NCI-H2196 (cell line): ENCODE results near the gene TMEM63C.
"Not testable (repeated sequence)": the region's sequence is repeated elsewhere in the genome, so short reads cannot be mapped to it uniquely, and the experiment has no call there.

ENCODE experiments used
- DNase-seq: peaks from one replicate; lab custom pipeline; 2025; ENCODE audit not compliant: unreplicated experiment; lab: John Stamatoyannopoulos, UW

The TMEM63C gene

GRCh38 chr14:77153802-77154201 is 27.8 kb upstream of the TMEM63C start:
- no peak for DNase-seq

GRCh38 chr14:77154421-77154820 is 27.2 kb upstream of the TMEM63C start:
- DNase-seq = no peak

DNA sequence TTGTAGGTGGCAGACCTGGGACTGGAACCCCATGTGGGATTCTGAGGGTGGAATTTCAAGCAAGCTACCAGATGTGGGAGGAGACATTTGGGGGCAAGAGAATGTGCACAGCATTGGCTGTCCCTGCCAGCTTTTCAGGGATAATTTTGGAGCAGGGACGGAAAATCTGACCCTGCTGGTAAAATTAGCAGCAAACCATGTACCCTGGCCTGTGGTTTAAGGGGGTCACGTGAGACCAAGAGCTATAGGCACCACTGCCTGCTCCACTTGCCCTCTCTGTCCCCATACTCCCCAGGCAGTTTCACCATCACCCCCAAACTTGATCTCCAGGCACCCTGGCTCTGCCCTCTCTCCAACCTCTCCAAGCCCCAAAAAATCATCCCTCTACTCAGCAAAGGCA is 26.5 kb upstream of the TMEM63C start:
- DNase-seq = no peak

DNA sequence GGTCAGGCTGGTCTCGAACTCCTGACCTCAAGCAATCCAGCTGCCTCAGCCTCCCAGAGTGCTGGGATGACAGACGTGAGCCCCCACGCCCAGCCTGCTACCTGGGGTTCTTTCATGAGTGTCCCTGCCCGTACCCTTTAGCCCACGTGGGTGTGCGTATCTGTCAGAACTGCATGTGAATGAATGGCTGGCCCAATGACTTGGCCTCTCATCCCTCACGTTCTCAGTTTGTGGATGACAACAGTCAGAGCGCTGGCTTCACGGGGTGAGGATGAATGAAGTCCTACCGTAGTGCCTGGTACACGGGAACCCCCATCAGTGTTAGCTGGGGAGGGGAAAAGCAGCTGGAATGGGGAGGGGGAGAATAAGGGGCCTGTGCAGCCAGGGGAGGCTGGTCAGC is 23.9 kb upstream of the TMEM63C start:
- no peak for DNase-seq

DNA sequence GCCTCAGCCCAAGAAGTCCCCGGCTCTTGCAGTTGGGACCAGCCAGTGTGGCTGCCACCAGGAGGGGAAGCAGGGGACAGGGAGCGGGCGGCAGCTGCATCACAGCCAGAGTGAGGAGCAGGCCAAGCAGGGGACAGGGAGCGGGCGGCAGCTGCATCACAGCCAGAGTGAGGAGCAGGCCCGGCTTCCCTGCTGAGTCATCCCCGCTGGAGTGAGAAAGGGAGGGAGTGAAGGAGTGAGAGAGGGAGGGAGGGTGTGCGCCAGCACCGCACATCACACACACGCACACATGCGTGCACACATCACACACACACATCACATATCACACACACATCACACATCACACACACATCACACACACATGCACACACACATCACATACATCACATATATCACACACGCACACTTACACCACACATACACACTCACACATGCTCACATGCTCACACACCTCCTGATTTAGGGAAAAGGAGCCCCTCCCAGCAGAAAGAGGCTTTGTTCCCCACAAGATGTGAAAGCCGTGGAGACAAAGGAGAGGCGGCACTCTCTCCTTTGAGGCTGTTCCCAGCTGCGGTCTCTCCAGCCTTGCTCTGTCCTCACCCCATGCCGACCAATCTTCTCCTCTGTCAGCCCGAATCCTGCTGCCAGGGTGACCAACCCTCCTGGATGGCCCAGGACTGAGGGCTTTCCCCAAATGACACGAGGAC is 23.3 kb upstream of the TMEM63C start:
- peak; percentile 72 for DNase-seq

DNA sequence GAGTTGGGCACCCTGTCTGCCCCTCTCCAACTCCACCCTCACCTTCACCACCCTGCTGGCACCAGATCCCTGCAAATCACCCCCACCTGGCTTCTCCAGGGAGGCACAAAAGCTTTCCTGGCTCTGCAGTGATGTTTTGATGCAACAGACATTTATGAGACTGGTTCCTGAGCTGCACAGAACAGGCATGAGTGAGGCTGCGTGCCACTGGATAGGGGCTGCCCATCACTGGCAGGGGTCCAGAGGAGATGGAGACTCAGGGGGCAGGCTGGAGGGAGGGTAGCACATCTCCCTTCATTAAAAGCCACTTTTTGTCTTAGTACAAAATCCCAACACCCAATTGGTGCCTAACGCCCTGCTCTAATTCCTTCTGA is 22.7 kb upstream of the TMEM63C start:
- DNase-seq = peak; percentile 53

DNA sequence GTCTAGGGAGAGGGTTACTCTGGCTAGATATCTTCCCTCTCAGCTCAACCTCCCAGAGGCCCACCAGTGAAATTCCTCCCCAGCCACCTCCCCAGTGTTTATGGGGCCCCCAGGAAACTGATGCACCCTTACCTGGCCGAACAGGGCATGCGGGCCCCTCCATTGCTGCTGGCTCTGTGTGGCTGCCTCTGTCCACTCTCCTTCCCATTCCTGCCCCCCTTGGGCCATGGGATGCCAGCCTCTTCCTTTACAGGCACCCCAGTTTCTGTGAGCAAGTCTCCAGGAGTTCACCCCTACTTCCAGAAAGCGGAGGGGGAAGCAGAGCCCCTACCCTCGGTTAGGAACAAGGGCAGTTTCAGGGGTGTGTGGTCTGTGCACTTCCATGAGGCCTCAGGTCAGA is 20.6 kb upstream of the TMEM63C start:
- no peak for DNase-seq

- DNase-seq = no peak
Measured at GRCh38 chr14:77170045-77170444, 11.6 kb upstream of the TMEM63C start.

GRCh38 chr14:77172916-77173315 is 8.7 kb upstream of the TMEM63C start:
- DNase-seq = no peak

DNA sequence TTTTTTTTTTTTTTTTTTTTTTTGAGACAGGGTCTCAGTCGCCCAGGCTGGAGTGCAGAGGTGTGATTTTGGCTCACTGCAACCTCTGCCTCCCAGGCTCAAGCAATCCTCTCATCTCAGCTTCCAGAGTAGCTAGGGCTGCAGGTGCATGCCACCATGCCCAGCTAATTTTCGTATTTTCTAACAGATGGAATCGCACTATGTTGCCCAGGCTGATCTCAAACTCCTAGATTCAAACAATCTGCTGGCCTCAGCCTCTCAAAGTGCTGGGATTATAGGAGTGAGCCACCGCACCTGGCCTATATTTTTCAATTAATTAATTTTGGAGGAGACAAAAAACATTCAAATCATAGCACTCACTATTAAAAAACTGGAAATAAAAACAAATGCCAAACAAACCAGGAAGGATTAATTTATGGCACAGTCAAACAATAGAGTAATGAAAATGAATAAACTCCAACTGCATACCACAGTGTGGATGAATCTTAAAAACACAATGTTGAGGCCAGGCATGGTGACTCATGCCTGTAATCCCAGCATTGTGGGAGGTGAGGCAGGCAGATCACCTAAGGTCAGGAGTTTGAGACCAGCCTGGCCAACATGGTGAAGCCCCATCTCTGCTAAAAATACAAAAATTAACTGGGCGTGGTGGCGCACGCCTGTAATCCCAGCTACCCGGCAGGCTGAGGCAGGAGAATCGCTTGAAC is 7.5 kb upstream of the TMEM63C start:
- DNase-seq = not testable (repeated sequence)

DNA sequence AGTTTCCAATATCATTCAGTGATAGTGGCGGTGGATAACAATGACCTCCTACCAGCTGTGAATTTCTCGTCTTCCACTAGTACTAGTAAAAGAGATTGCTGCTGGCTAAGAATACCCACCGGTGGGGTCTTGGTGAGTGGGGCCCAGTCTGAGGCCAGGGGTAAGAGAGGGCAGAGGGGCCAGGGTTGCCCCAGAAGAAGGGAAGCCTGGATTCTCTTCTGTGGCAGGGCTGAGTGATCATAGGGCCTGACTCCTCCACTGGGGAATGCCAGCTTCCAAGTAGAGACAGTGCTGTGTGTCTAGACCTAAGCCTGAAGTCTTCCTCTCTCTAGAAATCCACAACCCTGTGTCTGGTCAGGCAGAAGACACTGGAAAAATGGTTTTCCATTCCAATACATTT is 5.8 kb upstream of the TMEM63C start:
- no peak for DNase-seq

GRCh38 chr14:77177702-77178101 is 3.9 kb upstream of the TMEM63C start:
- no peak for DNase-seq

- no peak for DNase-seq
Measured at GRCh38 chr14:77178656-77179055, 2.9 kb upstream of the TMEM63C start.

DNA sequence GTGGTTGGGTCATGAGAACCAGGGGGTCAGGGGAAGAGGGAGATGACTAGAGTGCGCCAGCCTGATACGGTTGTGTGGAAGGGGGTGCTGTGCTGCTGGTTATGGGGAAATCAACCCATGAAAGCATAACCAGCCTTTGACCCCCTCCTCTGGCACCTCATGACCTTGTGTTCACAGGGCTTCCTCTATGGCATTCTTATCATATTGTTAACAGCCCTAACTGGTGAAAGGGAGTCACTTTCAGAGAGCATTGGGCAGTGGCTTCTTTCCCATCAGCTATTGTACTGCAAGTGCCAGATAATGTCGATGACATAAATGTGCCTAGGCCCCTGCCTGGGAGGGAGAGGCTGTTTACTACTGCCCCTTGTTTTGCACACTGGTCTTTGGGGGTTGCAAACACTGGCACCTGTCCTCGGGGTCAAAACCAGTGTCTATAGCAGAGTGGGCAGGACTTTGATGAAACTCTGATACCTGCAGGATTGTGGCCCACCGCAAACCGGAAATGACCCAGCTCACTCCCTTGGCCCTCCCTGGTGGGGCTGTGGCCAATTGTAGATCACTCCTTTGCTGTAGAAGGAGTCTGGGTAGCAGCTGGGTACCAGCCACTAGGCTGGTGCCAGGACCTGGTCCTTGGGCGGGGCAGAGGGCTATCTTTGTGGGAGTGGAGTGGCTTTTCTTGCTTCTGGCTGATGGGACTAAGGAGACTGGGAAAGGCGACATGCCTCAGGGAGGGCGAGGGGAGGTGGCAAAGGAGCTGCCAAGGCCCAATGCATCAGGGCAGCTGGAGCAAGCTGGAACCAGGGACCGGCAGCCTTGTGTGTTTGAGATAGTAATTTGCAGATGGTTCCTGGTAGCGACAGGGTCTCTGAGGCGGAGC is 634 bp upstream of the TMEM63C start:
- no peak for DNase-seq

- DNase-seq = no peak
Measured at GRCh38 chr14:77183896-77184295, 2.3 kb downstream of the TMEM63C start.

DNA sequence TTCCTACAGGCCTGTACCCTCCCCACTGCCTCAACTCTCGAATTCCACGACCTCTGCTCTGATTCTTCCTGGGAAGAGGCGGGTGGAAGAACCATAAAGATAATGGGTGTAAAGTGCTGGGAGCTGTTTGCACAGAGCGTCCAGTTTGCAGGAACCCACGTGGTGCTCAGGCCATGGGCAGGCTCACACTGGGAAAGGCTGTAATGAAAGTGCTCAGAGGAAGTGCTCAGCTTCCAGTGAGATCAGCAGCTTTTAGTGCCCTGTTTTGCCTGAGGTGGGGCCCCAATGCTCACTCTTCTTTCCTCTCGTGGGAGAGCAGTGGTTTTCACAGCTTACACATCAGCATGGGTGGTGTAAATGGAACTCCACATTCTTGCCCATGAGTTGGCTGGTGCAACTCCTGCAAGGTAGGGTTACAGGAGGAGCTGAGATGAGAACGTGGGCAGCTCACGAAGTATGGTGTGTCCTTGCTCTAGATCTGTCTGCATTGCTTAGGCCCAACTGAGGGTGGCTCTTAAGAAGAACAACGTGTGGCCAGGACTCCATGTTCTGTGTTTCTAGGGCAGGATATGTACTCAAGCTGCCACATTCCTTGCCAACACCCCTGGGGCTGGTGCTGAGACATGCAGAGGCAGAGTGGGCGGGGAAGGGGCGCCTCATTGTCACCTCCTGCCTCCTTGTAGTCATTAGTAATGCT is 2.9 kb downstream of the TMEM63C start:
- DNase-seq = no peak

DNA sequence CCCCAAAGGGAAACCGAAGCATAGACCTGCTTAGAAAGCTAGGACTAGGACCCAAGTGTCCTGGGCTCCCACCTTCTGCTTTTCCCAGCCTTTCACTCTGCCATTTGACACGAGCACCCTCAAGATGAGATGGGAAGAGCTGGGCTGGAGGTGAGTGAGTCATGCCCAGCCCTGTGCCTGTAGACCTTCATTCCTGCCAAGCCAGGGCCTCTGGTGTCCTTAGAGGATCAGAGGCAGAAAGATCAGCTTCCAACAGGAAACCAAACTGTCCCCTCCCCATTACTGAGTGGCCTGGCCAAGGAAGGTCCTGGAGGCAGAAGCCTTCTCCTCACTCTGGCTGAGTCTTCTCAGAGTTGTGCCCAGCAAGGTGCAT is 3.5 kb downstream of the TMEM63C start:
- no peak for DNase-seq

DNA sequence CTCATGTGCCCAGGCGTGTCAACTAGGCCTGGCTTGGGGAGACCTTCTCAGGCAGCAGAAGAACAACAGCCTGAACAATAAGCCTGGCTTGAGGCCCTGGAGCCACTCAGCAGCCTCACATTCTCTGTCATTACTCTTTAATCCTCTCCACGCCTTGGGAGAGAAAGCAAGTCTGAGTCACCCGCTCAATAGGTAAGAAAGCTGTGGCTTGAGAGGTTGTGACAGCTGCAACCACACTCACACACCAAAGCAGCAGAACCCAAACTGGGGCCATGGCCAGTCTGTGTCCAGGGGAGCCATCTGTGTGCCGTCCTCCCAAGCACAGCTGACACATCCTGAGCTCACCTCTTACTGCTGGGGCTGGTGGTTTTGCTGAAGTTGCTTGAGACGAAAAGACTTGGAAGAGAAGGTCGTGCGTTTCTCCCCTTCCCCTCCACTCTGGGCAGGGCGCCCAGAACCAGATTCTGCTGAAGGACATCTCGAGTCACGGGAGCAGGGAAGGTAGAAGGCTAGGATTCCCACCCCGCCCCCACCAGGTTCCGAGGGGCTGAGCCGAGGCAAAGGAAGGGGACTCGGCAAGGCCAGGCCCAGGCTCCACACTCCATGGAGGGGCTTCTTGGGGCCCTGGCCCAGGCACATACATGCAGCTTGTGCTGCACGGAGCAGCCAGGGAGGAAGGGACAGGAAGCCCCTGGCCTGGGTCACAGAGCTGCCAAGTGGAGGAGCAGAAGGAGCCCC is 5.5 kb downstream of the TMEM63C start:
- peak; percentile 79 for DNase-seq

DNA sequence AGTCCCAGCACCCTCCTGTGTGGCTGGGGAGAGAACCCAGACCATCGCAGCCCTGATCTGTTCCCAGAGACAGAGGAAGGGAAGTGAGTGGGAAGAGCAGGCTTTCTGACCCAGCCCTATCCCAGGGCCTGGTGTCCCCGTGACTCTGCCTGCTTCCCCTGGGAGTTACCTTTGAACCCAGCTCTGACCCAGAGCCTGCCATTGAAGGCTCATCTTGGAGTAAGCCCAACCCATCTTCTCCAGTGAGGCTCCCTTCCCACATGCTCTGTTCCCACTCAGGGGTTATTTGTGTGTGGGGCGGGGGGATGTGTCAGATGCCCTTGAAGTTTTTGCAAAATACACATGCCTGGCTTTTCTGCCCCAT is 6.0 kb downstream of the TMEM63C start:
- no peak for DNase-seq

GRCh38 chr14:77189479-77189878 is 7.9 kb downstream of the TMEM63C start:
- DNase-seq = no peak

- no peak for DNase-seq
Measured at GRCh38 chr14:77190977-77191376, 9.4 kb downstream of the TMEM63C start.
